NCI-H510A treated with DMSO at 0.1 percent for 48 hours (cell line): ENCODE measurements around the gene TMEM44.
"Not testable (repeated sequence)": the region's sequence is repeated elsewhere in the genome, so short reads cannot be mapped to it uniquely, and the experiment has no call there.

Source experiments
- DNase-seq: peaks from one replicate; lab custom pipeline; 2025; lab: John Stamatoyannopoulos, UW

The TMEM44 gene

DNA sequence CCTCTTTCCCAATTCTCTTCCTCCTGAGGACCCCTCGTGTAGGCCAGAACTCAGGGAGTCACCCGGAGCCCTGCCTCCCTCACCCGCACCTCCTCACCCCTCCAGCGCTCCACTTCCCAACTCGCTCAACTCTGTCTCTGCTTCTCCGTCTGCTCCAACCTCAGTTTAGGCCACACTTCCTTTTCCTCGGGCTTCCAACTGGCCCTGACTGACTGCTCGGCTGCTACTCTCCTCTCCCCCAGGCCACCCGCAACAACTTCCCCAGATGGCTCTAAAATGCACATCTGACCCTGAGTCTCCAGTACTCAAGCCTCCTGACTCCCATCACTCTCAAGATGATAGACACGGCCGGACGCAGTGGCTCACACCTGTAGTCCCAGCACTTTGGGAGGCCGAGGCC is 23.6 kb downstream of the TMEM44 start:
- no peak for DNase-seq

- DNase-seq, result no peak
Measured at GRCh38 chr3:194608981-194609380, 24.2 kb downstream of the TMEM44 start.

DNA sequence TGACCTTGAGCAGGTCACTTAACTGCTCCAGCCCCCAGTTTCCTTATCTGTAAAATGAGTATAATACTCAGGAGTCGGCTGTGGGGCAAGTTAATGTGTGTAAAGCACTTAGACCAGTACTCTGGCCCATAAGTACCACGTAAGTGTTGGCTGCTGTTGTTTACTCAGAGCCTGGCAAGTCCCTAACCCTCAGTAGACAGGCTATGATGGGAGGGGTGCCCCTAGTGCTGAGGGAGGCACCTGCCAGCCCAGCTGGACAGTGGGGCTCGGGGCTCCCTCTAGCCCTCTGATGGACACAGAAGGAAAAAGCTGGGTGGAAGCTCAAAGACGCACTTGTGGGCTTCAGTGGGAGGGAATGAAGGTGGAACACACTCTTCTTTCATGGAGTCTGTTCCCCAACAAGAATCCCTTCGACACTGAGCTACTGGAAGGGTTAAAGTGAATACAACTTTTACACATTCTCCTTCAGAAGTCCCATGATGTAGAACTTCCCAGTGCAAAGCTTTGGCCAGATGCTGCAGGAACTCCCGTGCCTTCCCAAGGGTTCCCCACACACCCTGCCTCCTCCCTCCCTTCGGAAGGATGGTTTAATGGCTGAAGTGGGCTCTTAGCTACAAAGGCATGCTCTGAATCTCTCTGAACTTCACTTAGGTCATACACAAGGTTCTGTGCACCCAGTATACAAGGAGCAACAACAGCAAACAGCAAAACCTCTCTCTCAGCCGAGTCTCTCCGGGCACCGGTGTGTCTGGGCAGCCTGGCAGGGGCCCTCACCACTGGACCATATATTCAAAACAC is 25.4 kb downstream of the TMEM44 start:
- peak; percentile 79 for DNase-seq

DNA sequence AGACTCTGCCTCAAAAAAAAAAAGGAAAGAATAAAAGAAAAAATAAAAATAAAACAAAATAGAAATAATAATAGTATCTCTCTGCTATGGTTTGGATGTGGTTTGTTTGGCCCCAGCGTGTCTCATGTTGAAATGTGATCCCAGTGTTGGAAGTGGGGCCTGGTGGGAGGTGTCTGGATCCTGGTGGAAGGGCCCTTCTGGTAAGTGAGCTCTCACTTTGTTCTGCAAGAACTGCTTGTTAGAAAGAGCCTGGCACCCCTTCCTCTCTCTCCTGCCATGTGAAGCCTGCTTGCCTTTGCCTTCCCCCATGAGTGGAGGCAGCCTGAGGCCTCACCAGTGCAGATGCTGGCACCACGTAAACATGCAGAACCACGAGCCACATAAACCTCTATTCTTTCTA is 26.3 kb downstream of the TMEM44 start:
- peak; percentile 61 for DNase-seq

DNA sequence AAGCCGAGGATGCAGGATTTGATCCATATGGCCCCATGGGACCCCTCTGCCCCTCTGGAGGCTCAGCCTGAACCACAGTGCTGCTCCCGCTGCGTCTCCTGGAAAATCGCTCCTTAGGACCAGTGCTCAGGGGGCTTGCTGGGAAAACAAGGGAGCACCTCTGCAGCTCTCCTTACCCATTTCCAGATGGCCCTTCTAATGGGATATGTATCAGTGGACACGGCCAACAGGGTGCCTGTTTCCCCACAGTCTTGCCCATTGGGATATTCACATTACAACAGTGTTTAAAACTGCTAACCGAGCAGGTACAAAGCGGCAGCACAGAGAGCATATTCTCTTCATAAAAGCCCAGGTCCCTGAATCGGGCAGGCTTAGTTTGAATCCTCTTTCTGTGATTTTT is 27.1 kb downstream of the TMEM44 start:
- DNase-seq, result no peak

- DNase-seq, result not testable (repeated sequence)
Measured at GRCh38 chr3:194605314-194605713, 27.9 kb downstream of the TMEM44 start.

DNA sequence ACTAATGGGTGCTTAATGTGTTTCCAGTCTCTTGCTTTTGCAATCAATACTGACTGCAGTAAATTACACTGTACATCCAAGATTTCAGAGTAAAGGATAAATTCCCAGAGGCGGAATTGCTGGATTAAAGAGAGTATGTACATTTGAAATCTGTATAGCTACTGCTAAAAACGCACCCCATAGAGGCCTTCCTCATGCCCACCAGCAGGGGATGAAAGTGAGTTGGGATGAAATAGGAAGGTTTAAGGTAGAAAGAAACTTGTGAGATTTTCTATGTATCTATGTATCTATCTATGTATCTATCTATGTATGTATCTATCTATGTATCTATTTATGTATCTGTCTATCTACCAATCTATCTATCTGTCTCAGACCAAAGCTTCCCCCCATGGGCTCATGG is 28.4 kb downstream of the TMEM44 start:
- no peak for DNase-seq

- no peak for DNase-seq
Measured at GRCh38 chr3:194604126-194604525, 29.1 kb downstream of the TMEM44 start.

DNA sequence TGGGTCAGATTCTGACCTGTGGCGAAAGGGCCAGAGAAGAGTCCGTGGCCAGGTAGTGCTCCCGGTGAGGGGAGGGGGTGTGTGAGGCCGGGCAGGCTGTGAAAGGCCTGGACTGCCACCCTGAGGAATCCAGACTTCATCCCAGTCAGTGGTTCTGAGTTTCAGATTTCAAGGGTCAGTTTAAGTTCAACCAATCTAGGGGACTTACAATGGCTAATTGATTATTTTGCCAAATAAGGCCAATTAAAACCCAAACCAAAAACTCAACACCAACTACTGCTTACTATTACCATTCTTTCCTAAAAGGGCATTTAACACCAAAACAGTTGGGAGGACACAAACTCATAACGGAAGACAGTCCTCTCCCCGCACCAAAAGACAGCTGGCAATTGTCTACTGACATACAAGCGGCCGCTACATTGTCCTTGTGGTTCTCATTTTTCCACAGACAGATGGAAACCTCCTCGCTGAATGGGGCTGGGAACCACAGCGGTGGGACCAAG is 30.5 kb downstream of the TMEM44 start:
- DNase-seq, result no peak

- DNase-seq, result no peak
Measured at GRCh38 chr3:194598771-194599557, 34.3 kb downstream of the TMEM44 start.

DNA sequence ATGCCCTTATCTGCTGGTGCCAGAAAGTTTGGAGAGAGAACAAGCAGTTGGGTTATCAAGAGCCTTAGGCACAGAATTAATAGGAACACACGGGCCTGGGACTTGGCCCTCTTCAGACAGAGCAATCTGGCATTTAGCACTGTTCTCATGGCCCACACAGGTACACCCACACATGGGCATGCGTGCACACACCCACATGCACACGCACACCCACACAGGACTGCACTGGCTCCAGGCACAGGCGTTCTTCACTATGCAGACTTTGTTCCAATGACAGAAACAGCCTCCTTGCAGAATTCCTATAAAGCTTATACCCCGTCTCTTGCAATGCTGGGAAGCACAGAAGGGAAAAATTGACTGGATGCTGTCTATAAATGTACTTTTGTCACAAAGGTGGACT is 36.3 kb downstream of the TMEM44 start:
- no peak for DNase-seq

GRCh38 chr3:194592798-194593752 is 40.1 kb downstream of the TMEM44 start:
- DNase-seq, result no peak

GRCh38 chr3:194588741-194589140 is 44.5 kb downstream of the TMEM44 start:
- no peak for DNase-seq

DNA sequence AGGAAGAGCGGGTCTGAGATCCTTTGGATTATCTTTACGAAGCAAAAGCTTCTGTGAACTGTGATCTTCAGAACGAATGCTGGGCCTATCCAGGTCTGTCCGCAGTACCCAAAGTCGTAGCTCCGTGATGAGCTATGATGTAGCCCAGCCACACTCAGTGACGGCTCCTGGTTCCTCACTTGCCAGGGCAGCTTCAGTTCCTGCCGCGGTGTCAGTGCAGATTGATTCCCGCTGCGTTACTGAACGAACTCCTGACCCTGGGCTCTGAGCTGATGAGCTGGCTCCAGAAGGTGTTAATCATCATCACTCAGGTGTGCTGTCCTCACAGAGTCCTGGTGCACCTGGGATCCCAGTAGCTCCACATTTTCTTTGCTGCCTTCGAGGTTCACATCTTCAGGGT is 45.0 kb downstream of the TMEM44 start:
- DNase-seq, result no peak

- no peak for DNase-seq
Measured at GRCh38 chr3:194587438-194587931, 45.7 kb downstream of the TMEM44 start.

DNA sequence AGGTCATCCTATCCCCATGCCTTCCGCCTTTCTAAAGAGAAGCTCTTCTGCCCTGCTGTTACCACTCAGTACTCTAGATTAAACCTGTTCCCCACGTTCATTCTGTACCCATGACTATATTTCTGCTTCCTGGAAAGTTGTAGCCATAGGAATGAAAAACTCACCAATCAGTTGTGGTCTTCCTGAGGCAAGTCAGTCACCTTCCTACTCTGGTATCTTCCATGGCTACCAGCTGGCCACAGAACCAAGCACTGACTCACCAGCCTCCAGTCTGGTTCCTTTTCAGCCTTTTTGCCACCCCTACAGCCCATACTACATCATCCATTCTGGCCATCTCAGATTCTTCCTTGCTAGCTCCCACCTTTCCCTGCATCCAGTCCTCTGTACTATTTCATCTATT is 46.4 kb downstream of the TMEM44 start:
- DNase-seq, result no peak

DNA sequence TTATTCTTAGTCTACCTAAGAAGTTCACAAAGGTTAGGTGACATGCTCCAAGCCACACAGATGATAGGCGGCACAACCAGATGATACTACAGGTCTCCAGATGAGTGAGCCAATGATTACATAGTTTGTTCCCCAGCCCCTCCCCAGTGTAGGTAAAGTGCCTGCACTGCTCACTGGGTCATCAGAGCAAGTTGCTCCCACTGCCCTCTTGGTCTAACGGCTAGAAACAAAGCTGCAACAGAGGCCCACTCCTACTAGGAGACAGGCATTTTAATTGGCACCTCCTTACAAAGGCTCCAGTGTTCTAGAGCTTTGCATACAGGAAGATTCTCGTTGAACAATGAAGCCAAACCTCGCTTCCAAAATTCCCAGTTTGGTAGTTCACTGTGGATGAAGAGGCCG is 47.3 kb downstream of the TMEM44 start:
- no peak for DNase-seq

DNA sequence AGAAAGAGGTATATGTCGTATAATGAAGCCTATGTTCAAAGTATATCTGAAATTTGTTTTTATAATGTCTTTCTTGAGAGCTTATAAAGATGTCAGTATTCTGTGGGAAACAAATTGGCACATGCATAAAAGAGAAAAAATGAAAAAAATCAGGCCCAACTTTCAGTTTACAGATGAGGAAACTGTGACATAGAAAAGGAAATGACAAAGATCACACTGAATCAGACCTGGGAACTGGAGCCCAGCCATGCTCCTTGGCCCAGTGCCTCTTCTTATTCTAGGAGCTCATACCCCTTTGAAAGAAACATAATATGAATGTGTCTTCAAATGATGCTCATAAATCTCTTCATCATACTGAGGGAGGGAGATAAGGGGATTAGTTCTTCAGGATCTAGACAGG is 48.4 kb downstream of the TMEM44 start:
- DNase-seq, result no peak

- no peak for DNase-seq
Measured at GRCh38 chr3:194584320-194584776, 48.9 kb downstream of the TMEM44 start.

GRCh38 chr3:194582196-194582905 is 50.9 kb downstream of the TMEM44 start:
- DNase-seq, result no peak

DNA sequence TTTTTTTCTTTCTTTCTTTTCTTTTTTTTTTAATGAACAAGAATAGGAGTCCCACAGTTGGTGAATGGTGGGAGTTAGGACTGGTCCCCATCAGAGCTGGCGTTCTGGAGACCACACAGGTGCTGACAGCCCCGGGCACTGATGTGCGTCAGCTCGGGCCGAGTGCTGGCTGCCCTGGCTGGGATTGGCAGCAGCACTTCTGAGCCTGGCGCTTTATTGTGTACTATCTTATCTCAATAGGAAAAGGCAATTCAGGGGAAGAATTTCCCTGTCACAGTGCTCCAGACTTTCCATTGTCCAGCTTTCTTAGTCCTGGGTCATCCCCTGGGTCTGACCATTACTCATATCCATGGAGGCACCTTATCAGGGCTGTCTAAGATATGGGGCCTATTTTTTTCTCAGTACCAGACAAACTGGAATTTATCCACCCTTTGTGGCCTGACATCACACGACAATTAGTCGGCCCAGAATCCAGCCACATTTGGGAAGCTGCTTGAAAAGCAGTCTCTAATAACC is 54.1 kb downstream of the TMEM44 start:
- no peak for DNase-seq
